ENCODE data around the gene BLOC1S4. TPM values are rescaled to one million over a fixed set of nuclear protein-coding genes. Genes with fewer than 3 reads are reported as not detected.

BLOC1S4 gene
- total RNA-seq, 1 experiment from 2014 or later, result 10.7 TPM

GRCh38 chr4:6751611-6752485, 35.9 kb downstream of the BLOC1S4 start:
- BruUV-seq (replicated peaks), result no TSS peak
- H3K27me3 ChIP-seq (ENCODE audit: control insufficient read depth, insufficient read depth, low read length), result no peaks in the 10 kb centered on the region
- ATAC-seq (peak; percentile 15; the same call in 1 of the 2 replicates), DNase-seq (ENCODE audit: low read depth, low spot score) (no peak)
- H3K4me1 ChIP-seq (ENCODE audit: control insufficient read depth, insufficient read depth, low read length), result peaks cover 32% of the 10 kb centered on the region
- TF ChIP-seq TCF7L2 (IDR thresholded peaks at IDR 0.05; ENCODE audit: low read depth, low read length) (no peak), POLR2AphosphoS5 (IDR thresholded peaks at IDR 0.05; ENCODE audit: low read depth, low read length) (no peak), SIN3A (IDR thresholded peaks at IDR 0.05; ENCODE audit: borderline replicate concordance, insufficient read depth, low read depth, low read length) (no peak)
- TF ChIP-seq, protein P1, sequence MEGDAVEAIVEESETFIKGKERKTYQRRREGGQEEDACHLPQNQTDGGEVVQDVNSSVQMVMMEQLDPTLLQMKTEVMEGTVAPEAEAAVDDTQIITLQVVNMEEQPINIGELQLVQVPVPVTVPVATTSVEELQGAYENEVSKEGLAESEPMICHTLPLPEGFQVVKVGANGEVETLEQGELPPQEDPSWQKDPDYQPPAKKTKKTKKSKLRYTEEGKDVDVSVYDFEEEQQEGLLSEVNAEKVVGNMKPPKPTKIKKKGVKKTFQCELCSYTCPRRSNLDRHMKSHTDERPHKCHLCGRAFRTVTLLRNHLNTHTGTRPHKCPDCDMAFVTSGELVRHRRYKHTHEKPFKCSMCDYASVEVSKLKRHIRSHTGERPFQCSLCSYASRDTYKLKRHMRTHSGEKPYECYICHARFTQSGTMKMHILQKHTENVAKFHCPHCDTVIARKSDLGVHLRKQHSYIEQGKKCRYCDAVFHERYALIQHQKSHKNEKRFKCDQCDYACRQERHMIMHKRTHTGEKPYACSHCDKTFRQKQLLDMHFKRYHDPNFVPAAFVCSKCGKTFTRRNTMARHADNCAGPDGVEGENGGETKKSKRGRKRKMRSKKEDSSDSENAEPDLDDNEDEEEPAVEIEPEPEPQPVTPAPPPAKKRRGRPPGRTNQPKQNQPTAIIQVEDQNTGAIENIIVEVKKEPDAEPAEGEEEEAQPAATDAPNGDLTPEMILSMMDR (IDR thresholded peaks at IDR 0.05), result no peak
- TF ChIP-seq, protein P2, sequence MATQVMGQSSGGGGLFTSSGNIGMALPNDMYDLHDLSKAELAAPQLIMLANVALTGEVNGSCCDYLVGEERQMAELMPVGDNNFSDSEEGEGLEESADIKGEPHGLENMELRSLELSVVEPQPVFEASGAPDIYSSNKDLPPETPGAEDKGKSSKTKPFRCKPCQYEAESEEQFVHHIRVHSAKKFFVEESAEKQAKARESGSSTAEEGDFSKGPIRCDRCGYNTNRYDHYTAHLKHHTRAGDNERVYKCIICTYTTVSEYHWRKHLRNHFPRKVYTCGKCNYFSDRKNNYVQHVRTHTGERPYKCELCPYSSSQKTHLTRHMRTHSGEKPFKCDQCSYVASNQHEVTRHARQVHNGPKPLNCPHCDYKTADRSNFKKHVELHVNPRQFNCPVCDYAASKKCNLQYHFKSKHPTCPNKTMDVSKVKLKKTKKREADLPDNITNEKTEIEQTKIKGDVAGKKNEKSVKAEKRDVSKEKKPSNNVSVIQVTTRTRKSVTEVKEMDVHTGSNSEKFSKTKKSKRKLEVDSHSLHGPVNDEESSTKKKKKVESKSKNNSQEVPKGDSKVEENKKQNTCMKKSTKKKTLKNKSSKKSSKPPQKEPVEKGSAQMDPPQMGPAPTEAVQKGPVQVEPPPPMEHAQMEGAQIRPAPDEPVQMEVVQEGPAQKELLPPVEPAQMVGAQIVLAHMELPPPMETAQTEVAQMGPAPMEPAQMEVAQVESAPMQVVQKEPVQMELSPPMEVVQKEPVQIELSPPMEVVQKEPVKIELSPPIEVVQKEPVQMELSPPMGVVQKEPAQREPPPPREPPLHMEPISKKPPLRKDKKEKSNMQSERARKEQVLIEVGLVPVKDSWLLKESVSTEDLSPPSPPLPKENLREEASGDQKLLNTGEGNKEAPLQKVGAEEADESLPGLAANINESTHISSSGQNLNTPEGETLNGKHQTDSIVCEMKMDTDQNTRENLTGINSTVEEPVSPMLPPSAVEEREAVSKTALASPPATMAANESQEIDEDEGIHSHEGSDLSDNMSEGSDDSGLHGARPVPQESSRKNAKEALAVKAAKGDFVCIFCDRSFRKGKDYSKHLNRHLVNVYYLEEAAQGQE (IDR thresholded peaks at IDR 0.05; ENCODE audit: insufficient read depth in 1 of 2, low read depth in 2 of 2, low read length in 1 of 2), result no peak
- no peaks in the 10 kb centered on the region for H3K9me3 ChIP-seq (ENCODE audit: control insufficient read depth, insufficient read depth, low read depth, low read length)
- POLR2A ChIA-PET, result no interaction called here
- H3K27ac ChIP-seq (ENCODE audit: low read length), result peak overlapping the region; percentile 69
- CTCF ChIA-PET, result no interaction called here
- H3K4me3 ChIP-seq (ENCODE audit: low read depth in 2 of 2, low read length in 2 of 2), result peak overlapping the region; percentile 19 to 35; a peak in 3 of 4 replicates
- intact Hi-C loops (cut with micrococcal nuclease; ENCODE audit: unreplicated experiment), result no loop called here
- in situ Hi-C loops (cut with HindIII; ENCODE audit: low pct_unique_long_range_greater_than_20kb, low sequenced_read_pairs), result no loop called here
- no peaks in the 10 kb centered on the region for H3K36me3 ChIP-seq (ENCODE audit: control insufficient read depth, insufficient read depth, low read length)

- intact Hi-C loops (cut with micrococcal nuclease; ENCODE audit: unreplicated experiment) (no loop called here), in situ Hi-C loops (cut with HindIII; ENCODE audit: low pct_unique_long_range_greater_than_20kb, low sequenced_read_pairs) (no loop called here)
- ATAC-seq (no peak), DNase-seq (ENCODE audit: low read depth, low spot score) (no peak)
- no peak for TF ChIP-seq TCF7L2 (IDR thresholded peaks at IDR 0.05; ENCODE audit: low read depth, low read length)
- TF ChIP-seq, protein P2 (IDR thresholded peaks at IDR 0.05; ENCODE audit: insufficient read depth in 1 of 2, low read depth in 2 of 2, low read length in 1 of 2), result no peak
- TF ChIP-seq, protein P1 (IDR thresholded peaks at IDR 0.05), result no peak
- TF ChIP-seq SIN3A (IDR thresholded peaks at IDR 0.05; ENCODE audit: borderline replicate concordance, insufficient read depth, low read depth, low read length), result no peak
- no peak for TF ChIP-seq POLR2AphosphoS5 (IDR thresholded peaks at IDR 0.05; ENCODE audit: low read depth, low read length)
- Histone ChIP-seq H3K4me1 (ENCODE audit: control insufficient read depth, insufficient read depth, low read length) (peaks cover 29% of the 10 kb centered on the region), H3K27me3 (ENCODE audit: control insufficient read depth, insufficient read depth, low read length) (no peaks in the 10 kb centered on the region), H3K9me3 (ENCODE audit: control insufficient read depth, insufficient read depth, low read depth, low read length) (no peaks in the 10 kb centered on the region), H3K4me3 (ENCODE audit: low read depth in 2 of 2, low read length in 2 of 2) (no peak overlapping the region), H3K36me3 (ENCODE audit: control insufficient read depth, insufficient read depth, low read length) (no peaks in the 10 kb centered on the region), H3K27ac (ENCODE audit: low read length) (no peak overlapping the region)
- POLR2A ChIA-PET, result no interaction called here
- CTCF ChIA-PET, result no interaction called here
- BruUV-seq (replicated peaks), result no TSS peak
These were observed 36.5 kb downstream of the BLOC1S4 start for GRCh38 chr4:6752486-6752829.

All from Panc1 (cell line).